ENCODE data around the gene GCSAM.

The GCSAM gene

GRCh38 chr3:112072387-112073060 lies 60.5 kb downstream of the GCSAM start:
- DNase-seq (ENCODE audit: low read depth): peak; percentile 33

Data from activated T-helper 9 cell treated with anti-CD3 and anti-CD28 coated beads, Interleukin-2, amount 50 U/mL, for 16 hours (primary cell).